Pancreas (tissue), 10 donors: ENCODE results near the gene CCNK. TPM values are rescaled to one million over a fixed set of nuclear protein-coding genes. Genes with fewer than 3 reads are reported as not detected.

Experiments
- ATAC-seq, 4 donors: fragments of 200-7000 bp; cut with Tn5 transposase; one replicate each; pipeline versions ENCODE4 v1.8.0 to v1.9.1; 2020; ENCODE audit warnings: mild to moderate bottlenecking in 4 of 4, moderate library complexity in 4 of 4
- DNase-seq, 6 donors: peaks; one replicate each; pipeline ENCODE4 v3.0.0-alpha.2; 2020
- FAIRE-seq: peaks from 2 replicates; lab custom pipeline; 2012; peaks lifted over from hg19 to GRCh38; lab: Jason Lieb, UNC
- H3K27ac ChIP-seq, 4 donors: fragments of 200-600 bp; sonication (generic); 1 replicate in 3 of 4; 2 replicates in 1 of 4; pipeline versions ENCODE4 v1.5.0 to v1.8.0; 2020
- H3K27me3 ChIP-seq, 4 donors: fragments of 200-600 bp; one replicate each; pipeline ENCODE4 v1.8.0; 2021
- H3K36me3 ChIP-seq, 3 donors: fragments of 200-600 bp; sonication (generic) in 1 of 3; one replicate each; pipeline versions ENCODE4 v1.5.0 to v1.8.0; 2020 to 2021
- H3K4me1 ChIP-seq, 3 donors: fragments of 200-600 bp; one replicate each; pipeline ENCODE4 v1.8.0; 2021
- H3K4me3 ChIP-seq, 4 donors: fragments of 200-600 bp; sonication (generic) in 2 of 4; one replicate each; pipeline versions ENCODE4 v1.5.0 to v1.8.0; 2020 to 2021
- H3K9me3 ChIP-seq, 4 donors: fragments of 200-600 bp; one replicate each; pipeline ENCODE4 v1.8.0; 2021
- CTCF ChIP-seq, 4 donors: fragments of 200-600 bp; sonication (generic) in 3 of 4; IDR thresholded peaks; one replicate each; pipeline versions ENCODE4 v1.5.0 to v1.8.0; 2021; ENCODE audit warnings: antibody characterized with exemption in 4 of 4
- WGBS, 2 donors: extraction: QIAGEN DNeasy Blood & Tissue Kit; methylation state at CpG; one replicate each; pipeline ENCODE4 v1.1.7; 2013; 5-methylcytosine and 5-hydroxymethylcytosine counted together
- intact Hi-C, 3 donors: fragments of 100-400 bp; cut with DNase I; formaldehyde crosslinking; loops; one replicate each; pipeline versions ENCODE4 v1.11.1 to v1.14.2; 2022
- polyA plus RNA-seq, 2 donors: library from polyadenylated mRNA; stranded (reverse); fragments of 200-250 nt; gene quantifications; one replicate each; pipeline ENCODE4 v1.2.3, GENCODE V29; 2013
- total RNA-seq, 6 donors: library from RNA; stranded (reverse); fragmentation: NEBNext Ultra II Directional in 4 of 6; extraction: Animal tissue kit (Norgen Biotek cat#: 25700) in 4 of 6; gene quantifications; one replicate each; pipeline versions ENCODE4 v1.2.1 to v1.2.4, GENCODE V29; 2021 to 2023
- donor health status: healthy with polysubstance abuse.
- donor health status: DM: no; HTN: no; CAD: no; lungs with moderate emphysema.
- donor health status: DM: no; HTN: no; CAD: no.
- donor health status: control.
- donor health status: control.
- donor health status: Bipolar disorder and iron deficiency.
- donor health status: DM: yes; HTN: yes; CAD: no.
- donor health status: DM: no; HTN: no; CAD: no.
- donor health status: DM: no; HTN: no; CAD: no.
- donor health status: DM: yes; HTN: yes; CAD: no.

The CCNK gene
- total and polyA plus RNA-seq, 8 donors, result 7.9 to 23.4 (median 14.5) TPM

GRCh38 chr14:99441918-99442317 lies 39.3 kb upstream of the CCNK start:
- intact Hi-C loops, result no loop called here
- Histone ChIP-seq H3K4me1 (no peaks in the 10 kb centered on the region), H3K9me3 (no peaks in the 10 kb centered on the region), H3K36me3 (no peaks in the 10 kb centered on the region), H3K4me3 (no peak overlapping the region), H3K27me3 (no peaks in the 10 kb centered on the region), H3K27ac (no peak overlapping the region)
- WGBS, 2 donors, result 92 to 94% methylated on average over 7 of the region's 7 CpGs
- FAIRE-seq, result no peak
- ATAC-seq, result no peak
- no peak for DNase-seq
- no peak for TF ChIP-seq CTCF (IDR thresholded peaks at IDR 0.05)

DNA sequence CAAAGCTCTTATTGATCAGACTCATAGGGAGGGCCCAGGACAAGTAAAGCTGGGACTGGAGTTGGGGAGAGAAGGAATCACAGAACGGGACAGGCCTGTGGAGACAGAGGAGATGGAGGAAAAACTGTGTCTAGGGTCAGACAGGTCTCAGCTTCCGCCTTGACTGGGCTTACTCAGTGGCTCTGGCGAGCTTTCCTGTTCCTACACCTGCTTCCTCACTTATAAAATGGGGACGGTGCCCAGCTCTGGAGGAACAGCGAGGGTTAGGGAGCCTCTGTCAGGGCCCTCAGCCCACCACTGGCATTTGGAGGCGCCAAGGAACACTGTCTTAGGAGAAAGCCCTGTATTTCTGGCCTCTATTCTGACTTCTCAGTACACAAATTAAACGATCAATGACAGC lies 35.3 kb upstream of the CCNK start:
- Histone ChIP-seq H3K9me3 (no peaks in the 10 kb centered on the region), H3K36me3 (no peaks in the 10 kb centered on the region), H3K4me1 (peaks cover 0 to 5% (median 0%) of the 10 kb centered on the region in 3 donors), H3K4me3 (no peak overlapping the region), H3K27me3 (no peaks in the 10 kb centered on the region), H3K27ac (no peak overlapping the region)
- WGBS, 2 donors, result 92 to 93% methylated on average over 7 of the region's 7 CpGs
- no peak for TF ChIP-seq CTCF (IDR thresholded peaks at IDR 0.05)
- DNase-seq, result no peak
- ATAC-seq, result no peak
- intact Hi-C loops, result no loop called here
- no peak for FAIRE-seq

DNA sequence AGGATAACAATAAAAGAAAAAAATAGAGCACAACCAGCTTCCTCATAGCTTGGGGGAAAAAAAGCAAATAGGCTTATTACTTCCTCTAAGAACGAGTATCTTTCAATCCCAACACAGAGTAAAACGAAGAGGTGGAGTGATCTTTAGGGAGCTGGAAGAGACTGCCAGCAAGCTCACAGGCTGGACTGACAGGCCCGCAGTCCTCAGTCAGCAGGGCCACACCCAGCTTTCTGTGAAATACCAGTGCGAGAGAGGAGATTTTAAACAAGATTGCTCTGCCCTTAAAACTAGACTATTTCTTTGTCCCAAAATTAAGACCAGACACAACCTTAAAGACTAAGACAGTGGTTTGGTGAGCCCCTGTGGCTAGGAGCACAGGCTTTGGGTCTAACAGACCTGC lies 33.5 kb upstream of the CCNK start:
- WGBS, 2 donors, result 70 to 83% methylated on average over 4 of the region's 4 CpGs
- Histone ChIP-seq H3K27ac (no peak overlapping the region), H3K27me3 (no peaks in the 10 kb centered on the region), H3K4me3 (no peak overlapping the region), H3K9me3 (no peaks in the 10 kb centered on the region), H3K36me3 (no peaks in the 10 kb centered on the region), H3K4me1 (peaks cover 0 to 5% (median 0%) of the 10 kb centered on the region in 3 donors)
- no peak for TF ChIP-seq CTCF (IDR thresholded peaks at IDR 0.05)
- ATAC-seq, result no peak
- no peak for FAIRE-seq
- intact Hi-C loops, result no loop called here
- no peak for DNase-seq

- ATAC-seq (no peak), FAIRE-seq (no peak), DNase-seq (no peak)
- H3K4me3 ChIP-seq, result no peak overlapping the region
- no peak for TF ChIP-seq CTCF (IDR thresholded peaks at IDR 0.05)
- H3K27me3 ChIP-seq, result no peaks in the 10 kb centered on the region
- no peaks in the 10 kb centered on the region for H3K36me3 ChIP-seq
- 90 to 96% methylated on average over 3 of the region's 3 CpGs for WGBS, 2 donors
- peaks cover 0 to 5% (median 0%) of the 10 kb centered on the region in 3 donors for H3K4me1 ChIP-seq
- no peak overlapping the region for H3K27ac ChIP-seq
- intact Hi-C loops, result no loop called here
- no peaks in the 10 kb centered on the region for H3K9me3 ChIP-seq
Measured at GRCh38 chr14:99450266-99450665, 30.9 kb upstream of the CCNK start.

DNA sequence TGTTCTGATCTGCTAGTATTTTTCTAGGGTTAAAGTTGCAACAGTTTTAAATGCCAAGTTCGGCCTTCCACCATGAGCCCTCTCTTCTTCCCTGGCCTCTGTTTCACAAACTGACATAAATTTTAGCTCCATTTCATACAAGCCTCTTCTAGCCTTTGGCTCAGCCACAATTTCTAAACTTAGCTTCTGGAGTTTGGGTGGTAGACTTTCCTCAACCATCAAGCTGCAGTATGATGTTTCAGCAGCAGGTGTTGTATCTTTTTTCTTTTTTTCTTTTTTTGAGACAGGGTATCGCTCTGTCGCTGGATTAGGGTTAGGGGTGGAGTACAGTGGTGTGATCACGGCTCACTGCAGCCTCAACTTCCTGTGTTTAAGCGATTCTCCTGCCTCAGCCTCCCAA lies 30.0 kb upstream of the CCNK start:
- Histone ChIP-seq H3K4me3 (no peak overlapping the region), H3K27ac (no peak overlapping the region), H3K4me1 (peaks cover 0 to 5% (median 0%) of the 10 kb centered on the region in 3 donors), H3K9me3 (no peaks in the 10 kb centered on the region), H3K27me3 (no peaks in the 10 kb centered on the region), H3K36me3 (peaks cover 0 to 5% (median 3%) of the 10 kb centered on the region in 3 donors)
- FAIRE-seq (no peak), ATAC-seq (no peak), DNase-seq (no peak)
- WGBS, 2 donors, result 97 to 98% methylated on average over 5 of the region's 5 CpGs
- intact Hi-C loops, result no loop called here
- no peak for TF ChIP-seq CTCF (IDR thresholded peaks at IDR 0.05)
